ENCODE measurements around the gene GPR17.

GPR17 gene

GRCh38 chr2:127672341-127673224 is 26.6 kb downstream of the GPR17 start:
- peak overlapping the region; percentile 91 for H3K9ac ChIP-seq (ENCODE audit: low read length)
- H3K4me1 ChIP-seq (ENCODE audit: control insufficient read depth, insufficient read depth, low read length): peaks cover 54% of the 10 kb centered on the region
- H3K4me3 ChIP-seq (ENCODE audit: low read length): peak overlapping the region; percentile 85
- H3K27me3 ChIP-seq (replicated peaks; ENCODE audit: control insufficient read depth, insufficient read depth, low read length): peaks cover 11% of the 10 kb centered on the region
- H3K36me3 ChIP-seq (ENCODE audit: control insufficient read depth, insufficient read depth, low read length, severe bottlenecking): no peaks in the 10 kb centered on the region
- peaks cover 3% of the 10 kb centered on the region for H3K9me3 ChIP-seq (ENCODE audit: control insufficient read depth, low read length)
- no peak for DNase-seq (ENCODE audit: low read depth)

DNA sequence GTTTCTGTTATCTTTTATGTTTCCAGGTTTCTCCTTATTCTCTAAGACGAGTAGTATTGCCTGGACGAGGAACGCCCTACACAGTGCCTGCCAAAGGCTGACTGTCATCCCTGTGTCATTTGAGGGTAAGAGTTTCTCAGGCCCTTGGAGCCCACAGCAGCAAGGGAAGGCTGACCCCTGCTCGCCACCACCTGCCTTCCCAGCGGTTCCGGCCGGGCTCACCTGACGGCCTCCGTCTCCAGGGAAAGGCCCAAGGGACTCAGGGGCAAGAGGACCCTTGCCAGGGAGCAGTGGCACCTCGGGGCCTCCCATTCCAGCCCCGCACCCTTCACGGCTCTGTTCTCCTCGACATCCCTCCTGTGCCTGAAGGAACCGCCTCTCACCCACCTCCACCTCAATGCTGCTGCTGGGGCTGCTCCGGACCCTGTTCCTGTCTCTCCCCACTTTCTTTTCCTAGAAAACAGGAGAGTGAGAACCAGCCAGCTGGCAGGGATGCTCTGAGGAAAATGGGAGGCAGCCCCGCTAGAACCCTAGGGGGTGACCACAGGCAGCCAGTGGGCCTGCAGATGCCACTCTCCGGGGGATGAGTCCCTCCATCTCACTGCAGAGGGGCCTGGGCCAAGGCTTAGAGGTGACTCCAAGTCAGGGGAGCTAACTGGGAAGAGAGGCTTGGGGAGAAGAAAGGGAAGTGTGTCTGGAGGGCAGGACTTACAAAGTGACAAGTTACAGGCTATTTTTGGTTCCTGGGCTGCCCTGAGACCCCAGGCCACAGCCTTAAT is 27.5 kb downstream of the GPR17 start:
- peak overlapping the region; percentile 85 for H3K4me3 ChIP-seq (ENCODE audit: low read length)
- H3K36me3 ChIP-seq (ENCODE audit: control insufficient read depth, insufficient read depth, low read length, severe bottlenecking): no peaks in the 10 kb centered on the region
- H3K27me3 ChIP-seq (replicated peaks; ENCODE audit: control insufficient read depth, insufficient read depth, low read length): peaks cover 20% of the 10 kb centered on the region
- H3K4me1 ChIP-seq (ENCODE audit: control insufficient read depth, insufficient read depth, low read length): peaks cover 54% of the 10 kb centered on the region
- peak overlapping the region; percentile 91 for H3K9ac ChIP-seq (ENCODE audit: low read length)
- no peak for DNase-seq (ENCODE audit: low read depth)
- no peaks in the 10 kb centered on the region for H3K9me3 ChIP-seq (ENCODE audit: control insufficient read depth, low read length)

DNA sequence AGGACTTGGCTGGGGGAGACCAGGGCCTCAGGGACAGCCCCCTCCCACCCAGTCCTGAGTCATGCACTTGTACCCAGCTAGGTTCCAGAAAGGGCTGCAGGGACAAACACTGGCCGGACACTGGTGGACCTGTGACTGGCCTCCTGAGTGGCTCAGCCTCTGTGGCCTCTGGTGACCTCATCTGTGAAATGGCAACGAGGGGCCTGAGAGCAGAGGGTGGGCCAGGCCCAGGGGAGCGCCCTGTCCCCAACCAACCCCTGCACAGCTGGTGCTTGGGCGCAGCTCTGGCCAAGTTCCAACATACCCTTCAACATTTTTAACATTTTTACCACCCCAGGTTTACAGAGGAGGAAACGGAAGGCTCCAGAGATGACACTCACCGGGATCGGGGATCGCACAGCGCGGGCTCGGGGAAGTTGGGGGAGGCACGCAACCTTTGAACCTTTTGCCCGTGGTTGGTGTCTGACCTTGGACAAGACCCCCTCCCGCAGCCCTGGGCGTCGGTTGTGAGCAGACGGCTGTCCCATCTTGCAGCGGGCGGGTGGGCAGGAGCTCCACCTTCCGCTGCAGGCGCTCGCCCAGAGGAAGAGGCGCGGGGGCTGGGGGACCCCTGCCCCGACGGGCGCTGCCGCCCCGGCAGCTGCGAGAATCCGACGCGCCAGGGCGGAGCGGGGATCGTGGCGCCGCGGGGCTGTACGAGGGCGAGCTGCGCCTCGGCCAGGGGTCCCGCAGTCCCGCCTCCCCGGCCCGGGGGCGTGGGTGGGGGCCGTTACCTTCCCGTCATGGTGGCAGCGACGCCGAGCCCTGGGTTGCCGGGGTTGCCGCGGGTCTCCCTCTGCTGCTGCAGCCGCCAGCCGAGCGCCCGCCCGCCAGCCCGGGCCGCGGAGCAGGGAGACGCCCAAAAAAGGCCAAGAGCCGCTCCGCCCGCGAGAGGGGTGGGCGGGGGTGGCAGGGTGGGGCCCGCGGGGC is 28.6 kb downstream of the GPR17 start:
- Histone ChIP-seq H3K9me3 (ENCODE audit: control insufficient read depth, low read length) (no peaks in the 10 kb centered on the region), H3K9ac (ENCODE audit: low read length) (peak overlapping the region; percentile 91), H3K4me3 (ENCODE audit: low read length) (peak overlapping the region; percentile 85), H3K36me3 (ENCODE audit: control insufficient read depth, insufficient read depth, low read length, severe bottlenecking) (no peaks in the 10 kb centered on the region), H3K27me3 (replicated peaks; ENCODE audit: control insufficient read depth, insufficient read depth, low read length) (peaks cover 26% of the 10 kb centered on the region), H3K4me1 (ENCODE audit: control insufficient read depth, insufficient read depth, low read length) (peaks cover 46% of the 10 kb centered on the region)
- peak; percentile 68 for DNase-seq (ENCODE audit: low read depth)

DNA sequence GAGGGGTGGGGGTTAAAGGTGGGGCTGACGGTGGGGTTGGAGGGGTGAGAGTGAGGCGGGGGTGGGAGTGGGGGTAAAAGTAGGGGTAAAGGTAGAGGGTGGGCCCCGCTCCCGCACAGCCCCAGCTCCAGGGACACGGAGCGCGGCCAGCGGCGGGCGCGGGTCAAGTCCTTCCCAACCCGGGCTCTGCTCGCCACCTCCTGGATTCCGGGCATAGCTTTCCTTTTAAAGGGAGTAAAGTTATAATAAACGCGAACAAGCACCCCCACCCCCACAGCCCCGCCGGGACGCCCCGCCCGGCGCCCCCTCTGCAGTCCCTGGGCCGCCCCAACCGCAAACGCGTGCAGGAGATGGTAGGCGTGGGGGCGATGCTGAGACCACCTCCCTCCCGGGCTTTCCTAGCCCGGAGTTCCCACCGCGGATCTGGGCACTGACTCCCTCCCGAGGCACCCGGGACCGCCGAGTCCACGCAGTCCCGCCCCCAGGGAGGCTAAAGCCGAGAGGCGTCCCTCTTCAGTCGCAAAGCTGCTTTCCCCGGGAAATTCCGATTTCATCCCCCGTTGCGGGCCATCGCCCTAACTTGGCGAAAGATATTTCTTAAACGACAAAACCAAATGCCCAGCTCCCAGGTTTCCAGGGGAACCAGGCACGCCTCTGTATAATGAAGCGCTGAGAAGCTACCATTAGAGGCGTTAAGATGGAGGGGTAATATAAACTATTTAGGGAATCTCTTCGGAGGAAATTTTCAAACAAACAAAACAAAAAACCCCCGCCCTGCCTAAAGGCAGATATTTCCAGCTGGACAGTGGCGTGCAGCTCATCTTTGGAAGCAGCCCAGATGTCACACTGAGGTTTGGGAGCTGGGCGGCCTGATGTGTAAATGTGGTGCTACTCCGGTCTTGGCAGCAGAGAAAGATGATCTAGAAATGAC is 29.6 kb downstream of the GPR17 start, which contains the start of gene LIMS2:
TSS of gene LIMS2 (minus strand) at position 200 of the 931 bp plus-strand sequence. CDS start 506 bp downstream, outside the sequence.
- H3K36me3 ChIP-seq (ENCODE audit: control insufficient read depth, insufficient read depth, low read length, severe bottlenecking): no peaks in the 10 kb centered on the region
- H3K4me1 ChIP-seq (ENCODE audit: control insufficient read depth, insufficient read depth, low read length): peaks cover 38% of the 10 kb centered on the region
- H3K9ac ChIP-seq (ENCODE audit: low read length): peak within 1 kb of the TSS; percentile 91
- DNase-seq (ENCODE audit: low read depth): peak; percentile 68
- H3K4me3 ChIP-seq (ENCODE audit: low read length): peak within 1 kb of the TSS; percentile 85
- H3K9me3 ChIP-seq (ENCODE audit: control insufficient read depth, low read length): no peaks in the 10 kb centered on the region
- peaks cover 26% of the 10 kb centered on the region for H3K27me3 ChIP-seq (replicated peaks; ENCODE audit: control insufficient read depth, insufficient read depth, low read length)

- H3K27me3 ChIP-seq (replicated peaks; ENCODE audit: control insufficient read depth, insufficient read depth, low read length): peaks cover 26% of the 10 kb centered on the region
- H3K9me3 ChIP-seq (ENCODE audit: control insufficient read depth, low read length): no peaks in the 10 kb centered on the region
- H3K36me3 ChIP-seq (ENCODE audit: control insufficient read depth, insufficient read depth, low read length, severe bottlenecking): no peaks in the 10 kb centered on the region
- no peak overlapping the region for H3K4me3 ChIP-seq (ENCODE audit: low read length)
- H3K9ac ChIP-seq (ENCODE audit: low read length): no peak overlapping the region
- DNase-seq (ENCODE audit: low read depth): no peak
- H3K4me1 ChIP-seq (ENCODE audit: control insufficient read depth, insufficient read depth, low read length): peaks cover 37% of the 10 kb centered on the region
These were observed 31.0 kb downstream of the GPR17 start for GRCh38 chr2:127676906-127677305.

DNA sequence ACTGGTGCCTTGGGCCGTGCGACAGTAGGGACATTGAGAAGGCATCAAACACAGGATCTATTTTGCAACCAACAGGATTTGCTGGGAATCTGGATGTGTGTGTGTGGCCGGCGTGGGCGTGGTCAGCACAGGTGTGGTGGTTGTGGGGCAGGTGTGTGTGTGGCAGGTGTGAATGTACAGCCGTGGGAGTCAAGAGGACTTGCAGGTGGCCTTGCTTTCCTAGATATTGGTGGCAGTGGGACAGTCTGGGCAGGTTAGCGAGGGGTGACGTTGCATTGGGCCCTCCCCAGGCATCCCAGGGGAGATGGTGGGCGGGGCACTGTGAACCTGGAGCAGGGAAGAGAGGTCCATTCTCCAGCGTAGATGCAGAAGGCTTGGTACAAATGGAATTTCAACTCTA is 32.6 kb downstream of the GPR17 start:
- Histone ChIP-seq H3K4me1 (ENCODE audit: control insufficient read depth, insufficient read depth, low read length) (peaks cover 28% of the 10 kb centered on the region), H3K9ac (ENCODE audit: low read length) (no peak overlapping the region), H3K27me3 (replicated peaks; ENCODE audit: control insufficient read depth, insufficient read depth, low read length) (peaks cover 26% of the 10 kb centered on the region), H3K9me3 (ENCODE audit: control insufficient read depth, low read length) (no peaks in the 10 kb centered on the region), H3K4me3 (ENCODE audit: low read length) (no peak overlapping the region), H3K36me3 (ENCODE audit: control insufficient read depth, insufficient read depth, low read length, severe bottlenecking) (no peaks in the 10 kb centered on the region)
- DNase-seq (ENCODE audit: low read depth): no peak

DNA sequence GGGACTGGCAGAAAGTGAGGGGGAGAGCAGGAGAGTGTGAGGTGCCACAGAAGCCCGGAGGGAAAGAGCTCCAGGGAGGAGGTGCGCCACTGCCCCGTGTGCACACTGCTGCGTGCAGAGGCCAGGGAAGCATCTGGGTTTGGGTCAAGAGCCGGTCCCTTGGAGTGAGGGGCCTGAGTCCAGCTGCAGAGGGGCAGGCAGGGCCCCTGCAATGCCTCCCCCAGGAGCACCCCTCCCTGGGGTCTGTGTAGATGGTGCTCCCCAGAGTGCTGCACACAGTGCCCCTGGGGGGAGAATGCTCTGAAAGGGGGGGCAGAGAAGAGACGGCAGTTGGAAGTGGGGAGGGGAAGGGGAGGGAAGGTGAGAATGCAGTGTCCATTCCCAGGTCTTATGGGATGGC is 33.0 kb downstream of the GPR17 start:
- Histone ChIP-seq H3K4me3 (ENCODE audit: low read length) (no peak overlapping the region), H3K9ac (ENCODE audit: low read length) (no peak overlapping the region), H3K9me3 (ENCODE audit: control insufficient read depth, low read length) (no peaks in the 10 kb centered on the region), H3K36me3 (ENCODE audit: control insufficient read depth, insufficient read depth, low read length, severe bottlenecking) (no peaks in the 10 kb centered on the region), H3K27me3 (replicated peaks; ENCODE audit: control insufficient read depth, insufficient read depth, low read length) (peaks cover 26% of the 10 kb centered on the region), H3K4me1 (ENCODE audit: control insufficient read depth, insufficient read depth, low read length) (peaks cover 27% of the 10 kb centered on the region)
- DNase-seq (ENCODE audit: low read depth): no peak

DNA sequence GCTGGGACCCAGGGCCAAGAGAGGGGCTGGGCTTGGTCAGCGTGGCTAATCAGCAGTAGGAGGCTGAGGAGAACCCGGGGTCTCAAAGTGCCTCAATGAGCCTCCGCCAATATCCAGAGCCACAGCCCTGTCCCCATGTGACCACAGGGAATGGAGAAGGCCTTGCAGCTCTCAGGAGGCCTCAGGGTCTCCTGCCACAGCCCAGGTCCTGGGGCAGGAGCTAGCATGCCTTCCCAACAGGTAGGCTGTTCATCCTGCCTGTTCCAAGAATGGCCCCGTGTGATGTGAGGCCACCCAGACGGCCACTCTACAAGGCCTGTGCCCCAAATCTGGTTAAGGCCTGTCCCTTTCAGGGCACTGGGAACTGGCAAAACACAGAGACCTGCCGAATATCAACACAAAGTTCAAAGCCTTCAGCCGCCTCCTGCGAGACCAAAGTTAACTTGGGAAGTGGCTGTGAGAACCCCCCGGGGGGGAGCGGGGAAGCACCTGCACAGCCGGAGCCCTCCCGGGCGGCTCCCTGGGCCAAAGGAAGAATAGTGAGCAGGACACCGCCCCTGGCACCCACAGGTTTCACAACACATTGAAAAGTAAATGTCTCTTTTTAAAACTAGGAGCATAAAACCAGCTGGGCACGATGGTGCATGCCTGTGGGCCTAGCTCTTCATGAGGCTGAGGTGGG is 33.9 kb downstream of the GPR17 start:
- H3K4me3 ChIP-seq (ENCODE audit: low read length): no peak overlapping the region
- peaks cover 26% of the 10 kb centered on the region for H3K27me3 ChIP-seq (replicated peaks; ENCODE audit: control insufficient read depth, insufficient read depth, low read length)
- no peaks in the 10 kb centered on the region for H3K9me3 ChIP-seq (ENCODE audit: control insufficient read depth, low read length)
- peaks cover 21% of the 10 kb centered on the region for H3K4me1 ChIP-seq (ENCODE audit: control insufficient read depth, insufficient read depth, low read length)
- DNase-seq (ENCODE audit: low read depth): no peak
- H3K9ac ChIP-seq (ENCODE audit: low read length): no peak overlapping the region
- H3K36me3 ChIP-seq (ENCODE audit: control insufficient read depth, insufficient read depth, low read length, severe bottlenecking): no peaks in the 10 kb centered on the region

DNA sequence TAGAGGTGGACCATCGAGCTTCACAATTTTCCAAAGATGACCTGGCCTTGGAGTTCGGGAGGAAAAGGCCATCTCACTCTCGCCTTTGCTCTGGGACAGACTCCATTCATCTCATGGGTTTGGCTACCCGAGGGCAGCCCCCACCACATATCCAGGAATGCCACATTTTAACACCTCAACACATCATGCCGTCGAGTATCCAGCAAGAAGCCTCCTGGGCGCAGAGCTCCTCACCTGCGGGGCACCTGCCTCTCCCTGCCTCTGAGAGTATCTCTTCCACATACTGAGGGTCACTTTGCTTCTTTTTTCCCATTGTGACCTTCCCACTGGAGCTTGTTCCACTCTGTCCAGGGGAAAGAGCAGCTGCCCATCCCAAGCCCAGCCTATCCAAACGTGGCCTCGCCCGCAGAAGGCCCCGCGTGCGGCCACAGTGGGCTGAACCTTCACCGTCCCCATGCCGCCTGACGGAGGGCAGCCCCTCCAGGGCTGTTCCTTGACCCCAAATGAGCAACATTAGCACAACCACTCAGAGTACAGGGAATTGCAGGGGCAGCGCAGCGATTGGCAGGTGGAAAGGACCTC is 34.8 kb downstream of the GPR17 start:
- no peaks in the 10 kb centered on the region for H3K36me3 ChIP-seq (ENCODE audit: control insufficient read depth, insufficient read depth, low read length, severe bottlenecking)
- peak overlapping the region; percentile 66 for H3K4me3 ChIP-seq (ENCODE audit: low read length)
- peaks cover 26% of the 10 kb centered on the region for H3K27me3 ChIP-seq (replicated peaks; ENCODE audit: control insufficient read depth, insufficient read depth, low read length)
- no peak overlapping the region for H3K9ac ChIP-seq (ENCODE audit: low read length)
- DNase-seq (ENCODE audit: low read depth): no peak
- H3K9me3 ChIP-seq (ENCODE audit: control insufficient read depth, low read length): no peaks in the 10 kb centered on the region
- peaks cover 18% of the 10 kb centered on the region for H3K4me1 ChIP-seq (ENCODE audit: control insufficient read depth, insufficient read depth, low read length)
